ENCODE data around the gene DHRS4L2.
"Not testable (repeated sequence)": the region's sequence is repeated elsewhere in the genome, so short reads cannot be mapped to it uniquely, and the experiment has no call there.

DNA sequence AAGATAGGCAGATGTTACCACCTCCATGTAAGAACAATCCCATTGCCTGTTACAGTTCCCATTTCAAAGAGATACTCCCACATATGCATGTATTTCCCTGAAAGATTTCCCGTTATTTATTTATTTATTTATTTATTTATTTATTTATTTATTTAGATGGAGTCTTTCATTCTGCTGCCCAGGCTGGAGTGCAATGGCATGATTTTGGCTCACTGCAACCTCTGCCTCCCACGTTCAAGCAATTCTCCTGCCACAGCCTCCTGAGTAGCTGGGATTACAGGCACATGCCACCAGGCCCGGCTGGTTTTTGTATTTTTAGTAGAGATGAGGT, 37.6 kb upstream of the DHRS4L2 start:
- not testable (repeated sequence) for TF ChIP-seq ARNT (IDR thresholded peaks at IDR 0.05); SP1 (IDR thresholded peaks at IDR 0.05); TARDBP (IDR thresholded peaks at IDR 0.05); SUZ12 (IDR thresholded peaks at IDR 0.05); LEF1 (IDR thresholded peaks at IDR 0.05; ENCODE audit: borderline replicate concordance); L3MBTL2 (conservative IDR thresholded peaks at IDR 0.05); FOXA1 (IDR thresholded peaks at IDR 0.05); HDGF (IDR thresholded peaks at IDR 0.05; ENCODE audit: borderline replicate concordance); CTBP1 (IDR thresholded peaks at IDR 0.05; ENCODE audit: borderline replicate concordance); ELF4 (IDR thresholded peaks at IDR 0.05); FOXK2 (IDR thresholded peaks at IDR 0.05); NFRKB (IDR thresholded peaks at IDR 0.05)
